Measurements from ENCODE around the gene GALNT18.

Gene GALNT18

GRCh38 chr11:11395126-11395525 is 226.7 kb downstream of the GALNT18 start:
- no peak for TF ChIP-seq ZNF274 (IDR thresholded peaks at IDR 0.05; ENCODE audit: low read depth, low read length)
- no peak overlapping the region for H3K4me3 ChIP-seq (ENCODE audit: low read length)

- no peak for TF ChIP-seq ZNF274 (IDR thresholded peaks at IDR 0.05; ENCODE audit: low read depth, low read length)
- no peak overlapping the region for H3K4me3 ChIP-seq (ENCODE audit: low read length)
Measured at GRCh38 chr11:11394241-11394640, 227.6 kb downstream of the GALNT18 start.

GRCh38 chr11:11391796-11392463 is 229.9 kb downstream of the GALNT18 start:
- TF ChIP-seq ZNF274 (IDR thresholded peaks at IDR 0.05; ENCODE audit: low read depth, low read length): no peak
- no peak overlapping the region for H3K4me3 ChIP-seq (ENCODE audit: low read length)

- no peak for TF ChIP-seq ZNF274 (IDR thresholded peaks at IDR 0.05; ENCODE audit: low read depth, low read length)
- H3K4me3 ChIP-seq (ENCODE audit: low read length): no peak overlapping the region
Measured at GRCh38 chr11:11391169-11391568, 230.6 kb downstream of the GALNT18 start.

GRCh38 chr11:11390068-11390771 is 231.6 kb downstream of the GALNT18 start:
- no peak for TF ChIP-seq ZNF274 (IDR thresholded peaks at IDR 0.05; ENCODE audit: low read depth, low read length)

GRCh38 chr11:11389238-11389637 is 232.6 kb downstream of the GALNT18 start:
- H3K4me3 ChIP-seq (ENCODE audit: low read length): no peak overlapping the region
- no peak for TF ChIP-seq ZNF274 (IDR thresholded peaks at IDR 0.05; ENCODE audit: low read depth, low read length)

More at GRCh38 chr11:11390068-11390771, 231.6 kb downstream of the GALNT18 start:
- H3K4me3 ChIP-seq (ENCODE audit: low read length): no peak overlapping the region

GRCh38 chr11:11387622-11388305 is 234.0 kb downstream of the GALNT18 start:
- TF ChIP-seq ZNF274 (IDR thresholded peaks at IDR 0.05; ENCODE audit: low read depth, low read length): no peak
- no peak overlapping the region for H3K4me3 ChIP-seq (ENCODE audit: low read length)

GRCh38 chr11:11387207-11387606 is 234.6 kb downstream of the GALNT18 start:
- TF ChIP-seq ZNF274 (IDR thresholded peaks at IDR 0.05; ENCODE audit: low read depth, low read length): no peak
- H3K4me3 ChIP-seq (ENCODE audit: low read length): no peak overlapping the region

- no peak overlapping the region for H3K4me3 ChIP-seq (ENCODE audit: low read length)
- no peak for TF ChIP-seq ZNF274 (IDR thresholded peaks at IDR 0.05; ENCODE audit: low read depth, low read length)
Measured at GRCh38 chr11:11384829-11385228, 237.0 kb downstream of the GALNT18 start.

GRCh38 chr11:11383995-11384394 is 237.8 kb downstream of the GALNT18 start:
- no peak for TF ChIP-seq ZNF274 (IDR thresholded peaks at IDR 0.05; ENCODE audit: low read depth, low read length)

GRCh38 chr11:11382858-11383532 is 238.8 kb downstream of the GALNT18 start:
- no peak for TF ChIP-seq ZNF274 (IDR thresholded peaks at IDR 0.05; ENCODE audit: low read depth, low read length)
- no peak overlapping the region for H3K4me3 ChIP-seq (ENCODE audit: low read length)

More at GRCh38 chr11:11383995-11384394, 237.8 kb downstream of the GALNT18 start:
- H3K4me3 ChIP-seq (ENCODE audit: low read length): no peak overlapping the region

- H3K4me3 ChIP-seq (ENCODE audit: low read length): no peak overlapping the region
- TF ChIP-seq ZNF274 (IDR thresholded peaks at IDR 0.05; ENCODE audit: low read depth, low read length): no peak
Measured at GRCh38 chr11:11381471-11382105, 240.2 kb downstream of the GALNT18 start.

GRCh38 chr11:11380883-11381282 is 240.9 kb downstream of the GALNT18 start:
- no peak overlapping the region for H3K4me3 ChIP-seq (ENCODE audit: low read length)
- TF ChIP-seq ZNF274 (IDR thresholded peaks at IDR 0.05; ENCODE audit: low read depth, low read length): no peak

- no peak for TF ChIP-seq ZNF274 (IDR thresholded peaks at IDR 0.05; ENCODE audit: low read depth, low read length)
Measured at GRCh38 chr11:11380340-11380739, 241.5 kb downstream of the GALNT18 start.

More at GRCh38 chr11:11380340-11380739, 241.5 kb downstream of the GALNT18 start:
- no peak overlapping the region for H3K4me3 ChIP-seq (ENCODE audit: low read length)
